H1 (cell line): Measurements from ENCODE around the gene CLNS1A. TPM values are rescaled to one million over a fixed set of nuclear protein-coding genes. Genes with fewer than 3 reads are reported as not detected.

Source experiments
- CTCF ChIA-PET: fragments of 300-600 bp; sonication (Branson Sonifier 250); formaldehyde crosslinking; loops from one replicate; lab custom pipeline; 2021; ENCODE audit not compliant: partially characterized antibody; lab: Charles Lee
- POLR2A ChIA-PET: fragments of 300-600 bp; sonication (Branson Sonifier 250); formaldehyde crosslinking; loops from one replicate; lab custom pipeline; 2021; ENCODE audit warnings: inconsistent platforms; ENCODE audit not compliant: partially characterized antibody; lab: Charles Lee
- DNase-seq, 2 experiments: peaks; one replicate each; pipeline versions ENCODE4 v3.0.0 to v3.0.0-alpha.2; 2010 to 2022; ENCODE audit warnings: low spot score in 2 of 2, low read depth in 1 of 2, mixed read lengths in 1 of 2
- FAIRE-seq: peaks from 2 replicates; lab custom pipeline; 2011; peaks lifted over from hg19 to GRCh38; lab: Jason Lieb, UNC
- H2AFZ ChIP-seq: 2 replicates; pipeline ENCODE4 v1.8.1; 2012; ENCODE audit warnings: low read length, inconsistent platforms
- H2AK5ac ChIP-seq: 2 replicates; pipeline ENCODE4 v1.6.1; 2013; ENCODE audit warnings: low read depth, low read length
- H2BK120ac ChIP-seq: replicated peaks from 2 replicates; pipeline ENCODE3; 2013; ENCODE audit warnings: low read depth, low read length, inconsistent platforms
- H2BK12ac ChIP-seq: 2 replicates; pipeline ENCODE4 v1.6.1; 2013; ENCODE audit warnings: low read depth, low read length
- H2BK15ac ChIP-seq: 2 replicates; pipeline ENCODE4 v1.6.1; 2013; ENCODE audit warnings: low read length
- H2BK20ac ChIP-seq: 2 replicates; pipeline ENCODE4 v1.6.1; 2013; ENCODE audit warnings: low read length
- H2BK5ac ChIP-seq: 2 replicates; pipeline ENCODE4 v1.6.1; 2013; ENCODE audit warnings: low read depth, low read length
- H3K14ac ChIP-seq: 2 replicates; pipeline ENCODE4 v1.6.1; 2013; ENCODE audit warnings: inconsistent platforms; ENCODE audit not compliant: insufficient read length
- H3K18ac ChIP-seq: 2 replicates; pipeline ENCODE4 v1.6.1; 2013; ENCODE audit warnings: low read length; ENCODE audit errors: extremely low read depth
- H3K23ac ChIP-seq: 2 replicates; pipeline ENCODE4 v1.6.1; 2013; ENCODE audit warnings: inconsistent platforms; ENCODE audit not compliant: insufficient read length
- H3K23me2 ChIP-seq: 2 replicates; pipeline ENCODE4 v1.6.1; 2013; ENCODE audit warnings: low read depth, low read length
- H3K27ac ChIP-seq: 2 replicates; pipeline ENCODE4 v1.6.1; 2011; ENCODE audit warnings: low read depth, low read length, inconsistent platforms
- H3K27me3 ChIP-seq, 4 experiments: replicated peaks in 1 of 4; 1 replicate in 1 of 4; 2 replicates in 3 of 4; pipeline versions ENCODE4 v1.6.1 to v1.8.1; 2011 to 2013; ENCODE audit warnings: low read length in 3 of 4, mild to moderate bottlenecking in 3 of 4, inconsistent platforms in 2 of 4, mixed read lengths in 2 of 4, moderate library complexity in 1 of 4; ENCODE audit not compliant: control insufficient read depth in 3 of 4, insufficient read depth in 3 of 4; ENCODE audit errors: extremely low read depth in 1 of 4
- H3K36me3 ChIP-seq, 4 experiments: 2 replicates each; pipeline versions ENCODE4 v1.6.1 to v1.8.1; 2011 to 2013; ENCODE audit warnings: mild to moderate bottlenecking in 4 of 4, low read length in 3 of 4, moderate library complexity in 2 of 4, control low read depth in 1 of 4, inconsistent platforms in 1 of 4; ENCODE audit not compliant: insufficient read depth in 4 of 4, control insufficient read depth in 2 of 4
- H3K4ac ChIP-seq: replicated peaks from 2 replicates; pipeline ENCODE3; 2013; ENCODE audit warnings: low read length, low read depth, mixed read lengths, inconsistent platforms; ENCODE audit not compliant: insufficient read length
- H3K4me1 ChIP-seq, 4 experiments: replicated peaks in 1 of 4; 1 replicate in 1 of 4; 2 replicates in 3 of 4; pipeline versions ENCODE4 v1.6.1 to v1.8.1; 2011 to 2013; ENCODE audit warnings: low read length in 3 of 4, inconsistent platforms in 2 of 4, mixed read lengths in 1 of 4; ENCODE audit not compliant: insufficient read depth in 4 of 4, control insufficient read depth in 3 of 4
- H3K4me2 ChIP-seq, 2 experiments: 2 replicates each; pipeline versions ENCODE4 v1.6.1 to v1.8.1; 2011 to 2013; ENCODE audit warnings: low read depth in 2 of 2, low read length in 2 of 2, control low read depth in 1 of 2, inconsistent platforms in 1 of 2, mild to moderate bottlenecking in 1 of 2; ENCODE audit not compliant: insufficient read depth in 1 of 2
- H3K4me3 ChIP-seq, 4 experiments: fragments of 200-600, 300-600 bp in 1 of 4; sonication (generic), shearing (Covaris generic), sonication (Bioruptor Twin) in 1 of 4; 2 replicates each; pipeline versions ENCODE4 v1.5.1 to v1.8.1; 2011 to 2016; ENCODE audit warnings: low read length in 4 of 4, low read depth in 3 of 4, control low read depth in 2 of 4, inconsistent platforms in 2 of 4, mild to moderate bottlenecking in 2 of 4, mixed read lengths in 1 of 4, moderate library complexity in 1 of 4; ENCODE audit not compliant: insufficient read depth in 2 of 4; ENCODE audit errors: extremely low read depth in 1 of 4
- H3K56ac ChIP-seq: replicated peaks from 2 replicates; pipeline ENCODE3; 2013; ENCODE audit warnings: low read depth, mild to moderate bottlenecking, mixed read lengths, low read length, inconsistent platforms; ENCODE audit not compliant: insufficient read length
- H3K79me1 ChIP-seq: 2 replicates; pipeline ENCODE4 v1.6.1; 2013; ENCODE audit warnings: low read depth, low read length, control low read depth
- H3K79me2 ChIP-seq, 2 experiments: 2 replicates each; pipeline versions ENCODE4 v1.6.1 to v1.8.1; 2012 to 2013; ENCODE audit warnings: low read length in 2 of 2, mild to moderate bottlenecking in 2 of 2, inconsistent platforms in 1 of 2; ENCODE audit not compliant: insufficient read depth in 2 of 2, control insufficient read depth in 1 of 2
- H3K9ac ChIP-seq, 4 experiments: replicated peaks in 1 of 4; 1 replicate in 1 of 4; 2 replicates in 3 of 4; pipeline versions ENCODE4 v1.6.1 to v1.8.1; 2011 to 2013; ENCODE audit warnings: low read depth in 3 of 4, low read length in 3 of 4, control low read depth in 2 of 4, mild to moderate bottlenecking in 2 of 4, moderate library complexity in 2 of 4, inconsistent platforms in 1 of 4; ENCODE audit errors: extremely low read depth in 1 of 4
- H3K9me3 ChIP-seq, 2 experiments: 2 replicates each; pipeline versions ENCODE4 v1.6.1 to v1.8.1; 2012 to 2013; ENCODE audit warnings: mild to moderate bottlenecking in 2 of 2, moderate library complexity in 2 of 2, control low read depth in 1 of 2, inconsistent platforms in 1 of 2, low read depth in 1 of 2, low read length in 1 of 2, mixed read lengths in 1 of 2; ENCODE audit not compliant: insufficient read depth in 2 of 2
- H4K20me1 ChIP-seq, 2 experiments: replicated peaks in 1 of 2; 2 replicates each; pipeline versions ENCODE3 to v1.8.1; 2011 to 2013; ENCODE audit warnings: inconsistent platforms in 2 of 2, low read length in 2 of 2, mild to moderate bottlenecking in 1 of 2; ENCODE audit not compliant: insufficient read depth in 2 of 2, control insufficient read depth in 1 of 2
- H4K5ac ChIP-seq: 2 replicates; pipeline ENCODE4 v1.6.1; 2013; ENCODE audit warnings: low read length, low read depth, mixed read lengths, inconsistent platforms; ENCODE audit not compliant: insufficient read length
- H4K8ac ChIP-seq: 2 replicates; pipeline ENCODE4 v1.8.0; 2013; ENCODE audit warnings: mild to moderate bottlenecking, moderate library complexity, low read length, inconsistent platforms; ENCODE audit not compliant: insufficient read depth; ENCODE audit errors: extremely low read depth
- H4K91ac ChIP-seq: replicated peaks from 2 replicates; pipeline ENCODE3; 2013; ENCODE audit warnings: low read length, mixed read lengths, inconsistent platforms; ENCODE audit not compliant: insufficient read length
- JUND ChIP-seq: IDR thresholded peaks from 2 replicates; pipeline ENCODE4 v1.6.1; 2011; ENCODE audit warnings: mild to moderate bottlenecking, improper control_type of control experiment, low read length
- KDM5A ChIP-seq: fragments of 200-600 bp; IDR thresholded peaks from 2 replicates; pipeline ENCODE4 v1.7.1; 2012; ENCODE audit warnings: mild to moderate bottlenecking, low read length, inconsistent platforms, mixed read lengths
- TAF1 ChIP-seq: IDR thresholded peaks from 2 replicates; pipeline ENCODE4 v1.6.1; 2011; ENCODE audit warnings: mild to moderate bottlenecking, low read depth, low read length
- TBP ChIP-seq: IDR thresholded peaks from 2 replicates; pipeline ENCODE4 v1.6.1; 2011; ENCODE audit warnings: low read depth, low read length, improper control_type of control experiment
- WGBS, 2 experiments: shearing (Covaris generic) in 1 of 2; methylation state at CpG; one replicate each; pipeline versions ENCODE4 v1.1.6 to v1.1.7; 2013 to 2015; ENCODE audit warnings: low lambda C conversion rate in 2 of 2, mixed read lengths in 2 of 2, inconsistent platforms in 1 of 2, low coverage in 1 of 2, missing lambda C conversion rate in 1 of 2; ENCODE audit not compliant: insufficient replicate concordance in 2 of 2, insufficient coverage in 1 of 2, insufficient read length in 1 of 2; ENCODE audit errors: extremely low coverage in 1 of 2, missing lambda C conversion rate in 1 of 2; 5-methylcytosine and 5-hydroxymethylcytosine counted together
- polyA plus RNA-seq, 7 experiments: library from polyadenylated mRNA; depleted of rRNA in 3 of 7; stranded (reverse) in 5 of 7; unstranded in 2 of 7; fragments of >200 nt in 5 of 7; fragments of 200-250 nt in 2 of 7; gene quantifications; 1 replicate in 5 of 7; 2 replicates in 1 of 7; 4 replicates in 1 of 7; pipeline versions ENCODE4 v1.2.1 to v1.2.3, GENCODE V29; 2011 to 2013; ENCODE audit warnings: missing spikeins in 2 of 7, mixed read lengths in 2 of 7
- total RNA-seq: library from RNA; stranded (reverse); fragmentation: NEBNext Ultra II Directional; extraction: Animal tissue kit (Norgen Biotek cat#: 25700); gene quantifications from 2 replicates; pipeline ENCODE4 v1.2.1, GENCODE V29; 2021

Gene CLNS1A
- total and polyA plus RNA-seq, 2 of the 8 experiments (the other 6 are each of a cell fraction or from before 2014, with no cell fraction given) = 136 to 177 TPM

- no peak overlapping the region for H2AK5ac ChIP-seq
- H2BK120ac ChIP-seq = no peak overlapping the region
- FAIRE-seq (no peak), DNase-seq (no peak)
- no peak overlapping the region for H2BK15ac ChIP-seq
- H3K18ac ChIP-seq = no peak overlapping the region
- no peak overlapping the region for H4K5ac ChIP-seq
- CTCF ChIA-PET = interaction anchor here (0.6 to 1.1 kb wide), 4 partner anchors 11 to 256 kb away, joined by 3 read pairs; no protein-coding TSS in a partner anchor
- H3K27ac ChIP-seq = no peak overlapping the region
- WGBS, 2 experiments = 89% methylated on average over 4 of the region's 4 CpGs; no CpG with 5 or more reads in 1 of the 2 experiments
- H2BK20ac ChIP-seq = no peak overlapping the region
- H3K4ac ChIP-seq = no peak overlapping the region
- H3K4me1 ChIP-seq = no peaks in the 10 kb centered on the region
- H3K9ac ChIP-seq = no peak overlapping the region
- peaks cover 2% of the 10 kb centered on the region in 2 experiments for H4K20me1 ChIP-seq
- H3K36me3 ChIP-seq = peaks cover 2 to 23% (median 8%) of the 10 kb centered on the region in 4 experiments; a peak in 6 of 8 replicates
- H3K4me3 ChIP-seq = no peak overlapping the region
- H2AFZ ChIP-seq = no peak overlapping the region
- no peaks in the 10 kb centered on the region for H3K27me3 ChIP-seq
- H2BK12ac ChIP-seq = no peak overlapping the region
- TF ChIP-seq KDM5A (no peak), TBP (no peak), TAF1 (no peak), JUND (no peak)
- no peak overlapping the region for H2BK5ac ChIP-seq
- H4K91ac ChIP-seq = no peak overlapping the region
- no peaks in the 10 kb centered on the region; the same call in 1 of the 2 replicates for H3K23me2 ChIP-seq
- POLR2A ChIA-PET = interaction anchor here (0.6 to 1.3 kb wide), 2 partner anchors 10 to 26 kb away, joined by 3 to 5 read pairs; no protein-coding TSS in a partner anchor
- no peak overlapping the region for H4K8ac ChIP-seq
- no peak overlapping the region for H3K23ac ChIP-seq
- peaks cover 4 to 64% of the 10 kb centered on the region in 2 experiments; a peak in 3 of 4 replicates for H3K79me2 ChIP-seq
- H3K56ac ChIP-seq = no peak overlapping the region
- no peak overlapping the region for H3K4me2 ChIP-seq
- H3K14ac ChIP-seq = no peak overlapping the region
- no peaks in the 10 kb centered on the region for H3K9me3 ChIP-seq
- H3K79me1 ChIP-seq = no peaks in the 10 kb centered on the region; the same call in 1 of the 2 replicates
Observed at GRCh38 chr11:77630157-77630710, 7.4 kb downstream of the CLNS1A start.
